ENCODE measurements around the gene SON.

GRCh38 chr21:33493756-33494155, 49.1 kb upstream of the SON start:
- TF ChIP-seq, protein P1, sequence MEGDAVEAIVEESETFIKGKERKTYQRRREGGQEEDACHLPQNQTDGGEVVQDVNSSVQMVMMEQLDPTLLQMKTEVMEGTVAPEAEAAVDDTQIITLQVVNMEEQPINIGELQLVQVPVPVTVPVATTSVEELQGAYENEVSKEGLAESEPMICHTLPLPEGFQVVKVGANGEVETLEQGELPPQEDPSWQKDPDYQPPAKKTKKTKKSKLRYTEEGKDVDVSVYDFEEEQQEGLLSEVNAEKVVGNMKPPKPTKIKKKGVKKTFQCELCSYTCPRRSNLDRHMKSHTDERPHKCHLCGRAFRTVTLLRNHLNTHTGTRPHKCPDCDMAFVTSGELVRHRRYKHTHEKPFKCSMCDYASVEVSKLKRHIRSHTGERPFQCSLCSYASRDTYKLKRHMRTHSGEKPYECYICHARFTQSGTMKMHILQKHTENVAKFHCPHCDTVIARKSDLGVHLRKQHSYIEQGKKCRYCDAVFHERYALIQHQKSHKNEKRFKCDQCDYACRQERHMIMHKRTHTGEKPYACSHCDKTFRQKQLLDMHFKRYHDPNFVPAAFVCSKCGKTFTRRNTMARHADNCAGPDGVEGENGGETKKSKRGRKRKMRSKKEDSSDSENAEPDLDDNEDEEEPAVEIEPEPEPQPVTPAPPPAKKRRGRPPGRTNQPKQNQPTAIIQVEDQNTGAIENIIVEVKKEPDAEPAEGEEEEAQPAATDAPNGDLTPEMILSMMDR (conservative IDR thresholded peaks at IDR 0.05; ENCODE audit: low read depth, low read length), result no peak
- no peak for TF ChIP-seq EZH2 (IDR thresholded peaks at IDR 0.05; ENCODE audit: borderline replicate concordance, low read depth, low read length, poor library complexity, severe bottlenecking)
